HG03196 (cell line): ENCODE results near the gene CYP24A1.

ENCODE experiments used
- ATAC-seq: cut with Tn5 transposase; IDR thresholded peaks from one replicate; pipeline ENCODE4 v1.9.1; 2021; ENCODE audit not compliant: unreplicated experiment

The CYP24A1 gene

DNA sequence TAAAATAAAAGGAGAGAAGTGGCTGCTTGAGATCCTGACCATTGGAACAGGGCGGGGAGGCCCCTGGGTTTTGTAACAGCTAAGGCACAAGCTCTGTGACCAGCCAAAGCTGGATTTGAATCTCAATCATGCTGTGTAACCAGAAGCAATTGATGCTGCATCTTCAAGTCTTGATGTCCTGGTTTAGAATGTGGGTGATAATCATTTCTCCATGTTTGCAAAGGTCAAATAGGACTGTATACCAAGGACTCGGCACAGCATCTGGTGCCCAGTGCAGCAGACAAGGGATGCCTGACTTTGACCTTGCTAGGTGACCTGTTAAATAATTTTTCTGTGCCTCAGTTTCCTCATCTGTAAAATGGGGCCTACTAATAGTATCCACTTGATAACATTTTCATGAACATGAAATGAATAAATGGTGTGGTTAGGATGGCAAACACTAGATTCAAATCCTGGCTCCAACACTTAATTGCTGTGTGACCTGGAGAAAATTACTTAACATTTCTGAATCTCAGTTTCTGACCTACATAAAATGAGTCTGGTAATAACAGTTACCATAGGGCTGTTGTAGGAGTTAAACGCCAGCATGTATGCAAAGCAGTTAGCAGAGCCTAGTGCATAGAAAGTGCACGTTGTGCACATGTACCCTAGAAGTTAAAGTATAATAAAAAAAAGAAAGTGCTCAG lies 57.1 kb downstream of the CYP24A1 start:
- no peak for ATAC-seq

DNA sequence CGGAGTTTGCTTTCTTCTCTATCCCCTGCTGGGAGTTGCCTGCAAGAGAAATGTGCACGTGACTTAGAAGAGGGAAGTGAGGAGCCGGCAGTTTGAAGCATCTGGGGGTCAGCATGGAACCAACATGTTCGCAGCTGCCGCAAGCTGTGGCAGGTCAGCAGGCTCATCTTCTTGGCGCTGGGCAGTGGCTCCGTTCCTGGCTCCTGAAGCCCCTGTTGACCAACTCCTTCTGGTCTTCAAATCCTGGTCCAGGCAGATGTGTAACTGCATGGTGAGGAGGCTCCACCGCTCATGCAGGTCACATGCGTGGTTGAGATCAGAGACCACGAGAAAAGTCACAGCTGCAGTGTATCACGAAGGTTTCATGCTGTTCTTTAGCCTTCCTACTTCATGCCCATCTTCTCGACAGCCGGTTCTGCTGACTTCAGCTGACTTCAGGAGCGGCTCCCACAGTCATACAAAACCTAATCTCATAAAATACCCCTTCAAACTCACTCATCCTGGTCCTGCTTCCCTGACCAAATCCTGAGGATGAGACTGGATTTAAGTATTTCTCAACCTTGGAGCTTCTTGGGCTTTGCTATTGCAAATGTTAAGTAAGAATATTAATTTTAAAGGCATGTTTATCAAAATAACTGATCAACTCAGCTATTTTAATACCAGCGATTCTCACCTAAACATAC lies 58.5 kb downstream of the CYP24A1 start:
- ATAC-seq: no peak

DNA sequence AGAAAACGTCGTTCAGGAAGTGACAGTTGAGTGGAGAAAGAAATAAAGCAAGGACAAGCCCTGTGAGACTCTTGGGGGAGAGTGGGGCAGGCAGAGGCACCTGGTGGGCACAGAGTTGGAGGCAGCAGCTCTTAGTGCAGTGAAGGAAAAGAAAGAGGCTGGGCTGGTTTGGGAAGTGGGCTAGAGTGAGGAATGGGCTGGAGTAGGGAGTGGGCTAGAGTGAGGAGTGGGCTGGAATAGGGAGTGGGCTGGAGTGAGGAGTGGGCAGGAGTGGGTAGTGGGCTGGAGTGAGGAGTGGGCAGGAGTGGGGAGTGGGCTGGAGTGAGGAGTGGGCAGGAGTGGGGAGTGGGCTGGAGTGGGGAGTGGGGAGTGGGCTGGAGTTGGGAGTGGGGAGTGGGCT lies 59.7 kb downstream of the CYP24A1 start:
- no peak for ATAC-seq

DNA sequence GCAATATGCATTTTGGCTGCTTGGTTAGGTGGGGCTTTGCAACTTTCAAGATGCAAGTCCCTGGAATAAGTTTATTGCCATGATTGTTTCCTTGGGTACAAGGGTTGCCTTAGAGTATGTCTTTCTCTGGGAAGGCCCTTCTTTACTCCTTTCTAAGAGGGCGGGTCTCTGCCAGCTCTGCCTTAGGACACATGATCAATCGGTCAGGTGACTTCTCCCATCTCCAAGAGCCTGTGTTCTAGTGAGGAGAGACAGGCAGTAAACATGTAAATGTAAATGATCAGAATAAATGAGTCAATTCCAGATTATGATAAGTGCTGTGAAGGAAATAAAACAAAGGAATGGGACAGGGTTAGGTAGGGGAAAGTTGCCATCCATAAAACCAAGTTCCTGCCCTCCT lies 60.2 kb downstream of the CYP24A1 start:
- no peak for ATAC-seq

DNA sequence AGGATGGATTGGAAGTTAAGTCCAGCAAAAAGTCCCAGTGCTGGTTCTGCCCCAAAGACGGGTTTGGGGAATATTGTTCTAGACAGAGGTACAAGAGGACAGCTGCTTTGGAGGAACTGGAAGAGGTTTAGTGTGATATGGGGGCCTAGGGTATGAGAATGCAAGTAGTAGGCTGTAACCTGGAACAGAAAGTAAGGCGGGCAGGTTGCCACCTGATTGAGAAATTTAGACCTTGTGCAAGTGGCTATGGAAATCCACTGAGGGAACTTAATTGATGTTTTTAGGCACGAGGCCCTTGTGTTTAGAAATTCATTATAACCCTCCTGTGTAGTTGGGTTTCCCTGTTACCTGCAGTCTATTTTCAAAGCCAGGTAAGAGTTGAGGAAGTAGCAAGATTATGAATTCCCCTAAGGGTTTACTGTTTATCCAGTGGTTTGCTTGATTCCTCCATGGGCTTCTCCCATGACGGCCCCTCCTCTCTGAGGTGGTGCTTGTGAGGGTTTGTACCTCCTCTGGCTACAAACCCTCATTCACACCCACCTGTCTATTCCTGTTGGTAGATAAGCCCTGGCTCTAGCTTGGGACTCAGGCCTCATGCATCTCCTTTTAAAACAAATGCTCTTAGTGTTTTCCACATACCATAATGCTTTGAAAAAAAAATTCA lies 61.4 kb downstream of the CYP24A1 start:
- no peak for ATAC-seq

DNA sequence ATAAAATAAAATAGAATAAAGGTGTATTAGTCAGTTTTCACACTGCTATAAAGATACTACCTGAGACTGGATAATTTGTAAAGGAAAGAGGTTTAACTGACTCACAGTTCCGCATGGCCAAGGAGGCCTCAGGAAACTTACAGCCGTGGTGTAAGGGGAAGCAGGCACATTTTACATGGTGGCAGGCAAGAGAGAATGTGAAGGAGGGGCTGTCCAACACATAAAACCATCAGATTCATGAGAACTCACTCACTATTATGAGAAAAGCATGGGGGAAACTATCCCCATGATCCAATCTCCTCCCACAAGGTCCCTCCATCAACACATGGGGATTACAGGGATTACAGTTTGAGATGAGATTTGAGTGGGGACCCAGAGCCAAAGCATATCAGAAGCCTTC lies 62.3 kb downstream of the CYP24A1 start:
- ATAC-seq: no peak

DNA sequence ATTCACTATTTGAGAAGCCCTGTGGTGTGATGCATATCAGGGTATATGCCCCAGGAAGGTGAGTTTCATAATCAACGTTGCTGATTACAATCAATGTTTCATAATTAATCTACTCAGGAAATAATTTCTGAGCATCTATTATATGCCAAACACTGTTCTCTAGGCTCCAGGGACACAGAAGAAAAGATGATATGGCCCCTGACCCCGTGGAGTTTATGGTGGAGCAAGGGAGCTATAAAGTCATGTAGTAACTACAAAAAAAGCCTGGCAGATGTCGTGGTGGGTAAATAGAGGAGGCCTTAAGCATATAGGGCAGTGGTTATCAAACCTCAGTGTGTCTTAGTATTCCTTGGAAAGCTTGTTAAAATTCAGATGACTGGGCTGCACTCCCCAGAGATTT lies 63.3 kb downstream of the CYP24A1 start:
- no peak for ATAC-seq

DNA sequence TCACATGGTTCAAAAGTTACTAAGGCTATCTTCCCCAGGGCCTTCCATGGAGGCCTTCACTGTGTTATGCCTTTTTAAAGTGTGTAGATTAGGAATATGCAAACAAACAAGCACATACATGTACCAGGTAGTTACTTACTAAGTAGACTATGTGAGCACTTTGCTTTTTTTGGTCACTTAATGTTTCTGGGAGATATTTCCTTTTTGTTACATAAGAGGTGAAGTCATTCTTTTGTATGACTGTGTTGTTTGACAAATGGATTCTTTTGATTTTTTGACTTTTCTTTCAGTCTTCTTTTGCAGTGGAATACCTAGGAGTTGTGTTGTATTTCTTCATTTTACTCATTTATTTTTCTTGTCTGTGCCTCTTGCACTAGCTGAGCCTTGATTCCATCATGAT lies 63.7 kb downstream of the CYP24A1 start:
- no peak for ATAC-seq

DNA sequence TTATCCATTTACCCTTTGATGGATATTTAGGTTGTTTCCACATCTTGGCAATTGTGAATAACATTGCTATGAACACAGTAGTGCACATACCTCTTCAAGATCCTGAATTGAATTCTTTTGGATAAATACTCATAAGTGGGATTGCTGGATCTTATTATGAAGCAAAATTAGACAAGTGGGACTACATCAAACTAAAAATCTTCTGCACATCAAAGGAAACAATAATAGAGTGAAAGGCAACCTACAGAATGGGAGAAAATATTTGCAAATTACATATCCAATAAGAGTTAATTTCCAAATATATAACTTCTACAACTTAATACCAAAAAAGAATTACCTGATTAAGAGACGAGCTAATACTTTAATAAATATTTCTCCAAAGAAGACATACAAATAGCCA lies 65.0 kb downstream of the CYP24A1 start:
- ATAC-seq: no peak

DNA sequence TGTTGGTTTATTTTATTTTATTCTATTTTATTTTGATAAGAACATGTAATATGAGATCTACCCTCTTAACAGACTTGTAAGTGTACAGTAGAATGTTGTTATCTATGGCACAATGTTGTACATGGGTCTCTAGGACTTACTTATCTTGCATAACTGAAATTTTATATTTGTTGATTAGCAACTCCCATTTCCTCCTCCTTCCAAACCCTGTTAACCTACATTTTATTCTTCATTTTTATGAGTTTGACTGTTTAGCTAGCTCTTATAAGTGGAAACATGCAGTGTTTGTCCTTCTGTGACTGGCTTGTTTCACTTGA lies 65.5 kb downstream of the CYP24A1 start:
- no peak for ATAC-seq

DNA sequence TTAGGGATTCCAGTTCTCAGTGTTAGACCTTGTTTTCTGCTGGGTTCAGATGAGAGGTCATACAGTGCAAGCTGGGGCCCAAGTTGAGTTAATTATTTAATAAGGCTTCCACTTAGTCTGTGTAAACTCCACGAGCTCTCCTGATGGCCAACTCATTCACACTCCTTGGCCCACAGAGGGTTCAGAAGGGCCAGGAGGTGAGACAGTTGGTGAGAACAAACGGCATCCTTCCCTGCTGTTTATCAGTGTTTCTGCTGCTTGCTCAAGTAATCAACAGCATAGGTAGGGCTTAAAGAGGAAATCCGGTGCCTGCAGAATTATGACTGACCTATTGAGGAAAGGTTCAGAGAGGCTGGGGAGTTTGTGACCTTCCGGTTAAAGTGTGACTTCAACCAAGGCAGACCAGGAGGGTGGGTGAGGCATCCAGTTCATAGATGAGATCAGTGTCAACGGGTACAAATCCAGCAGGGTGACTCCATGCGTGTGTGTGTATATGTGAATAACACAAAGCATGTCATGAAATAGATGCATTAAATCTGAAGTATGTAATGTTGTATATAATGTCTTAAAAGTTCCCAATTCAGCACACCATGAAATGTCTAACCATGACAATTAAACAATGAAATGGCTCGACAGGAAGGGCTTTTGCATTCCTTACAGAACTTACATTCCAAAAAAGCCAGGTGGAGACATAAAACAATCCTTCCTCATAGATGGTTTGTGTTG lies 66.0 kb downstream of the CYP24A1 start:
- ATAC-seq: no peak

DNA sequence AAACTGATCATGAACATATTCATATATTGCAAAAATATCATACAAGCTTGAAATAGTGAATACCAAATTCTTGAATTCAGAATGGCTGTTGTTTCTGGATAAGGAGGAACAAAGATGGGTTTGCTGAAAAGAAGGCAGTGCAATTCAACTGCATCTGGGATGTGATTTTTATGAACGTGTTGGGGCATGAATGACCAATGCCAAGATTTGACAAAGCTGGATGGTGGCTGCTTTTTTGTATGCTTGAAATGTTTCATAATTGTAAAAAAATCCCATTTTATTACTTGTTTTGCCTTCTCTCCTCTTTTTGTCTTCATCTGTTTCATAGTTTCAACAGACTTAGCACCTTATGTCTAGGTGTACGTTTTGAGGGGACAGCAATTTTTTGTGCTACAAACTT lies 66.6 kb downstream of the CYP24A1 start:
- ATAC-seq: no peak

DNA sequence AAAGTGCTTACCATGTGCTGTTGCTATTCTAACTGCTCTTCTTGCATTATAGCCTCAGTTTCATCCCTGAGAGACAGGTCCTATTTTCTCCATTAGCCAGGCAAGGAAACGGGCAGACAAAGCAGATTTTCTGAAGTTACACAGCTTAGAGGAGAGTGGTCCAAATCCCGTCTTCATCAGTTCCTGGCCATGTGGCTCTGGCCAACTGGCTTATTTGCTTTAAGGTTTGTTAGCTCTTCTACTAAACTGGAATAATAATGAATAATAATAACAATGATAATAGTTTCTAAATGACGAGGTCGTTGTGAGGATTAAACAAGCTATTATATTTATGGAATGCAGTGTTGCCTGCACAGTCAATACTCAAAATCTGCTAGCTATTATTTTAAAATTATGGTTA lies 67.6 kb downstream of the CYP24A1 start:
- no peak for ATAC-seq

DNA sequence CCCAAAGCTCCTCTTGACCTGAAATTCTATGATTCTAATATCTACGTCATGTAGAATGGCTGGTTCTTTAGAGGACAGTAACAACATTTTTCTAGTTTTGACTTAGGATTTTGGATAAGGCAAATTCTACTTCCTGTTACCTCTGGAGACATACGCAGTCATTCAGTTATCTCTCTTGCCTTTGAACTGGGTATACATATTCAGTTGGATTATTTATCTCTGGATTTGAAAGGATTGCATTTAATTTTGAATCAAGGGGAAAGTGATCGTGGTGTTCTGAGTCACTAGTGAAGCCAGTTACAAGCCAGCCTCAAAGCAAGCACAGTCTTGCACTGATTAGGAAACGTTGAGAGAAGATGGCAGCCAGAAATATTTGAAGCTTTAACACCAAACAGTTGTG lies 68.1 kb downstream of the CYP24A1 start:
- ATAC-seq: no peak

DNA sequence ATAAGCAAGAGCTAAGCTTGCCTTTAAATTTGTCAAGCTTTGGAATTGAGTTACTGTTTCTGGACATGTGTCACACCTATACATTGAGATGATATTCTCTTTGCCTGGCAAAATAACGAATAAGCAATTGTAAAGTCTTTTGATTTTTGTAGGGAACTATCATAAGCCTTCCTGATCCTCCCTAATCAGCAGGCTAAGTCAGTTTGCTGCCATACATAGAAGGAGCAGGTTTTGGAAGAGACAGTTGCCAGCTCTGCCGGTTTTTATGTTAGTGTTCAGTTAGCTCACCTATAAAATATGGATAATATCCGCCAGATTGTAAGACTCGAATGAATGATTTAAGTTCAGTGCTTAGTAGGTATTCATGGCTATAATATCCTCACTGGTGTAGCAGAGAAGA lies 69.0 kb downstream of the CYP24A1 start:
- no peak for ATAC-seq

DNA sequence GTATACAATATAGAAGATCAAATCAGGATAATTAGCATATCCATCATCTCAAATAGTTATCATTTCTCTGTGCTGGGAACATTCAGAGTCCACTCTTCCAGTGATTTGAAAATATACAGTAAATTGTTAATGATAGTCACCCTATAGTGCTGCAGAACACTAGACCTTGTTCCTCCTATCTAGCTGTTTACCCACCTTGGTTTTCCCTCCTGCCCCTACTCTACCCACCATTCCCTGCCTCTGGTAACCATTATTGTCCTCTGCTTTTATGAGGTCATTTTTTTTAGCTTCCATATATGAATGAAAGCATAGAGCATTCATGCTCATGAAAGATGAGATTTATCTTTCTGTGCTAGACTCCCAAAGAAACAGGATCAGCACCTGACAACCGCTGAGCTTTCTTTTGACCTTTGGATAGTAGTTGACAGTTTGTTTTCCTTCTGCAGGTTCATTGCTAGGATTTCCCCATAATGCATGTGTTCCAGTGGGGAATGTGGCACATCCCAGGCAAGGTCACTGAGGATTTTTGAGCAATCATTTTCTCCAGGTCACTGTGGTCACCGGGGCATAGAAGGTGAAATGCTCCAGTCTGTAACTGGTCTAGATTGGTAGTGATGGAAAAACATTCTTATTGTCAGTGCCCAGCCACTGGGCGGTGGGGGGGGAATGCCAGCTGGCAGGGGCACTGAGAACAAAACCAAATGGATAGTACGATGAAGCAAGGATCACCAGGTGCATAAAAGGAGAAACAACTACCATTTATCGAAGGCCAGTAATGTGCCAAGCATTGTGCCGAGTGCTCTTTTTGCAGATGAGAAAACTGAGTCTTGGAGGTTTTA lies 69.8 kb downstream of the CYP24A1 start:
- no peak for ATAC-seq
